ENCODE results near the gene PRKACB. TPM values are rescaled to one million over a fixed set of nuclear protein-coding genes. Genes with fewer than 3 reads are reported as not detected.

PRKACB gene
- total RNA-seq, 1 donor from 2014 or later, result 33.8 TPM

DNA sequence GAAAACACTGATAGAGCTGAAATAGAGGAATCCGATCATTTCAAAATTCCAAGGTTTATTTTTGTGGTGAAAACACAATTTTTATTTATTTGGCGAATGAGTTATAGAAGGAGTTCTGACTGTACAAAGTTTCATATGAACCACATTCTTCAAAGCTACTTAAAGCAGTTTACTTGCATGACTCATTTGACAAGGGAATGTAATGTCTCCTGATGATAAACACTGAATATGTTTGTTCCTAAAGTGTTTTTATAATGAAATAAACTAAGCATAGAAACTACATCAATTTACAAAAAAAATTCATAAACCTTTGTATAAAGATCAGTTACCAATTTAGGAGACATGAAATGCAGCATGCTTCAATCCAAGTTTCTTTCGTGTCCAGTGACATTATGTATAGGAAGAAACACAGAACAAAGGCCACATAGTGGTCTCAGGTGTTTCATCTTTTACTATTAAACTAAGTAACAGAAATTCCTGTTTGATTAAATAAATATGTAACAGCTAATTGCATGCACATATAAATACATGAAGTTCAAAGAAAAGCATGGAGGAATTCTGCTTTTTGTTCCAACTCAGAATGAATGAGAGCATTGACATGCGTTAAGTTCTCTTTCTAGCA is 2.5 kb downstream of the PRKACB start:
- ATAC-seq, result no peak
- intact Hi-C loops (cut with DNase I), result loop anchor here (5.0 kb wide), 1 partner anchor 286 kb away; no protein-coding TSS in a partner anchor
- no peak for DNase-seq (ENCODE audit: missing footprints)

DNA sequence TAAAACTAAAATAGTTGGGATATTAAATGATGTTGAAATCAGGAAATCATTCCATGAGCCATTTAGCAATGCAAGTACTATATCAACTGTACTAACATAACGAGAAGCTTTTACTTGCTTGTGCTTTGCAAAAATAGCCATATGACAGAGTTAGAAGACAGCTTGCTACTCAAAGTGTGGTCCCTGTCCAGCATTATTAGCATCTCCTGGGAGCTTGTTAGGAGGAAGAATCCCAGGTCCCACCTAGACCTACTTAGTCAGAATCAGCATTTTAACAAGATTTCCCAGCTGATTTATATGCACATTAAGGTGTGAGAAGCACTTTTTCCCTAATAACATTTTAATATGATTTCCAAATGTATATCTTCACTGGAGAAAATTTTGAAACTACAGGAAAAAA is 4.7 kb downstream of the PRKACB start:
- ATAC-seq, result no peak
- intact Hi-C loops (cut with DNase I), result loop anchor here (5.0 kb wide), 1 partner anchor 284 kb away; no protein-coding TSS in a partner anchor

DNA sequence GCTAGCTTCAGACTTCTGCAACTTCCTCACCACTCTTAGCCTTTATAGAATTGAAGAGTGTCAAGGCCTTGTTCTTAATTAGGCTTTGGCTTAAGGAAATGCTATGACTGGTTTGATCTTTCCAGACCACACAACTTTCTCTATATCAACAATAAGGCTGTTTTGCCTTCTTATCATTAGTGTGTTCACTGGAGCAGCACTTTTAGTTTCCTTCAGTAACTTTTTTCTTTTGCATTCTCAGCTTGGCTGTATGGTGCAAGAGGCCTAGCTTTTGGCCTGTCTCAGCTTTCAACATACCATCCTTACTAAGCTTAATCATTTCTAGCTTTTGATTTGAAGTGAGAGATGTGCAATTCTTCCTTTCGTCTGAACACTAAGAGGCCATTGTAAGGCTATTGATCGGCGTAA is 8.6 kb downstream of the PRKACB start:
- DNase-seq (ENCODE audit: missing footprints) (no peak), ATAC-seq (no peak)
- intact Hi-C loops (cut with DNase I), result no loop called here

More for the DNA sequence above, 4.7 kb downstream of the PRKACB start:
- no peak for DNase-seq (ENCODE audit: missing footprints)

DNA sequence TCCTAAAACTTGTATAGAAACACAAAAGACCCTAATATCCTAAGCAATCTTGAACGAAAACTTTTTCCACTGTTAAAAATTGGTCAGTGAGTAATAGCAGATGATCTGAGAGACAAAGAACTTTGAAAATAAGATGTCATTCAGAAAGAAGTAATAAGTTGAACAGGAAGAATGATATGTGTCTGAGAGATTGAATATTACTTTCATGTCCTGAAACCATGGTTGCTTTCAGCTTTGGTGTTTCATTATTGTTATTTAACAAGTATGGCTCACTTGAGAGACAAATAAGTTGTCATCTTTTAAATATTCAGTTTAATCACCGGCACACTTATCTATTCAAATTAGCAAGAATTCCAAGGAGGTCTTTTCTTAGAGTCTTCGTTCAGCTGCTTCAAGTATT is 11.4 kb downstream of the PRKACB start:
- ATAC-seq, result no peak

DNA sequence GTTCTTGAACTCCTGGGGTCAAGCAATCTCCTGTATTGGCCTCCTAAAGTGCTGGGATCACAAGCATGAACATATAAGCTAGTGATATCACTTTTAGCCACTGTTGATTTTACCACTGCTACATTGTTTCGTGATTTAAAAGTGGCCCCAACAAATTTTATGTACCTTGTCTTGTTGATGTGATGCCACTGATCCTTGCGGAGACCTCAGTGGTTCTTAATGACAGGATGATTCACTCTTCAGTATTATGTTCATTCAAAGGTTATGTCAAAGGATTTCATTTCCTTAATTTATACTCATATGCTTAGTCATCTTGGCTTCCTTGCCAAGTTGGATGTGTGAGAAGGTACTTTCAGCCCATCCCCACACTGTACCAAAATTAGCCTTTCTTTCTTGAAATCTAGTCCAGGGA is 12.1 kb downstream of the PRKACB start:
- no peak for DNase-seq (ENCODE audit: missing footprints)
- intact Hi-C loops (cut with DNase I), result no loop called here
- no peak for ATAC-seq

More for the DNA sequence above, 11.4 kb downstream of the PRKACB start:
- intact Hi-C loops (cut with DNase I), result no loop called here
- DNase-seq (ENCODE audit: missing footprints), result no peak

GRCh38 chr1:84159533-84160240 is 15.6 kb downstream of the PRKACB start:
- DNase-seq (ENCODE audit: missing footprints) (no peak), ATAC-seq (no peak)
- intact Hi-C loops (cut with DNase I), result no loop called here

DNA sequence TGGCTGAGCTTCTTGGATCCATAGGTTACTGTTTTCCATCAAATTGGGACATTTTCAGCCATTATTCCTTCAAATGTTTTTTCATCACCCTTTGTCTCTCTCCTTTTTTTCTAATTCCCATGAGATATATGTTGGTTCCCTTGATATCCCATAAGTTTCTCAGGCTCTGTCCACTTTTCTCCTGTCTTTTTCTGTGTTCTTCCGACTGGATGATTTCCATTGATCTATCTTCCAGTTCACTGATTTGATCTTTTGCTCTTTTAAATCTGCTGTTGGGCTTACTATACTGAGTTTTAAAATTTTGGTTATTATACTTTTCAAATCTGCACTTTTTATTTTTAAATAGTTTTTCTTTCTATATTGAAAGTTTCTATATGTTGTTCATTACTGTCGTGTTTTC is 18.2 kb downstream of the PRKACB start:
- no peak for DNase-seq (ENCODE audit: missing footprints)
- no peak for ATAC-seq
- intact Hi-C loops (cut with DNase I), result no loop called here

- DNase-seq (ENCODE audit: missing footprints) (no peak), ATAC-seq (no peak)
- intact Hi-C loops (cut with DNase I), result no loop called here
Observed at GRCh38 chr1:84163123-84163931, 19.3 kb downstream of the PRKACB start.

GRCh38 chr1:84164161-84164560 is 20.1 kb downstream of the PRKACB start:
- DNase-seq (ENCODE audit: missing footprints) (no peak), ATAC-seq (no peak)
- intact Hi-C loops (cut with DNase I), result no loop called here

- ATAC-seq (no peak), DNase-seq (ENCODE audit: missing footprints) (no peak)
- intact Hi-C loops (cut with DNase I), result no loop called here
Observed at GRCh38 chr1:84164567-84165021, 20.5 kb downstream of the PRKACB start.

- no peak for DNase-seq (ENCODE audit: missing footprints)
- ATAC-seq, result no peak
- intact Hi-C loops (cut with DNase I), result no loop called here
Observed at GRCh38 chr1:84165601-84166000, 21.5 kb downstream of the PRKACB start.

DNA sequence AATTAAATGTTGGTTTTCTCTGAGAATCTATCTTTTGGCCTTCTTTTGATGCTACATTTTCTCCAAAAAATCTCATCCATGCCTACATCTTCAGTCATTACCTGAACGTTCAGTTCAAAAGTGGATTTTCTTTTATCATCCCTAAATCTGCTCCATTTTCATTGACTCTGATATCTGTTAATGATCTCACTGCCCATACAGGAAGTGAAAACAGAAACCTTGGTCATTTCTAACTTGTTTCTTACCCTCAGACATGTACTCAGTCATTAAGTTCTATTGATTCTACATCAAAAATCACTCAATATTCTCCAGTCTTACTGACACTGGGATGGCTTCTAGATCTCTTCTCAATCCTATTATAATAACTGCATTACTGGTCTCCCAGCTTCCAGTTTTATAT is 22.7 kb downstream of the PRKACB start:
- intact Hi-C loops (cut with DNase I), result no loop called here
- ATAC-seq, result no peak

GRCh38 chr1:84168783-84169182 is 24.7 kb downstream of the PRKACB start:
- ATAC-seq (no peak), DNase-seq (ENCODE audit: missing footprints) (no peak)
- intact Hi-C loops (cut with DNase I), result no loop called here

More for the DNA sequence above, 22.7 kb downstream of the PRKACB start:
- no peak for DNase-seq (ENCODE audit: missing footprints)

DNA sequence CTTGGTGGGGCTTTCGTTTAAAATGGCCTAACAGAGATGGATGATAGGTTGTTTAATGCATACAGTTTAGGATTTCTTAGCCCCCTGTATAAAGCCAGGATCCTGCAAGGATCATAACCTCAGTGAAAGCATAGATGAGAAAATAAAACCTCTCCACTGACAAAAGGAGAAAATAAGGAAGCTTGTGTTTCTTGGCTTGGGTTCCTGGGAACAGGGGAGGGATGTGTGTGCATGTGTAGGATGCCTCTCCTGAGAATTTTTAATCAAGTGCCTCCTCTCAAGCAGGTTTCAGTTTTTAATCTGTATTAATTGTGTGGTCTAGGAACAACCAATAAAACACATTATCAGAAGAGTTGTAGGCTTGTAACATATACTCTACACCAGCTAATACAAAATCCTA is 26.1 kb downstream of the PRKACB start:
- intact Hi-C loops (cut with DNase I), result no loop called here
- ATAC-seq, result no peak

GRCh38 chr1:84171481-84171880 is 27.4 kb downstream of the PRKACB start:
- DNase-seq (ENCODE audit: missing footprints) (no peak), ATAC-seq (no peak)
- intact Hi-C loops (cut with DNase I), result no loop called here

More for the DNA sequence above, 26.1 kb downstream of the PRKACB start:
- no peak for DNase-seq (ENCODE audit: missing footprints)

DNA sequence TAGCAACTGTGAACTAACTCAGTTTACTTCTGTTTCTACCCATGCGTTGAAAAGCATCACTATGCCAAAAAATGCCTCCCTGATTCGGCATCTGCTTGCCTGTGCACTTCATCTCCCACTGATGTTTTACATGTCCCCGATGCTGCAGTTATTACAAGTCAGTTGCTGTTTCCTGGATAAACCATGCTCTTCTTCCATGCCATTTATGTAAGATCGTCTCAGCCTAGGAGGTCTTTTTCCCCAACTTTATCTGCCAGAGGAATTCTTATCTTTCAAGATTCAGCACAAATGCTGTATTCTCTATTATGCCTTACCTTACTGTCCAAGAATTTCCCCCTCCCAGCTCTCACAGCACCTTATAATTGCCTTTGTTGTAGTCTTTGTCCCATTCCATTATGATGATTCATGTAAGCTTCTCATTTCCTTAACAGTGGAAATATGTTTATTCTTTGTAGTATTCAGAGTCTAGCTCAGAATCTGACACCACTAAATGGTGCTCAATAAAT is 30.0 kb downstream of the PRKACB start:
- ATAC-seq (no peak), DNase-seq (ENCODE audit: missing footprints) (no peak)
- intact Hi-C loops (cut with DNase I), result no loop called here

- no peak for DNase-seq (ENCODE audit: missing footprints)
- no peak for ATAC-seq
- intact Hi-C loops (cut with DNase I), result no loop called here
Observed at GRCh38 chr1:84181350-84182005, 37.4 kb downstream of the PRKACB start.

GRCh38 chr1:84190455-84190854 is 46.4 kb downstream of the PRKACB start:
- DNase-seq (ENCODE audit: missing footprints) (no peak), ATAC-seq (no peak)
- intact Hi-C loops (cut with DNase I), result no loop called here

DNA sequence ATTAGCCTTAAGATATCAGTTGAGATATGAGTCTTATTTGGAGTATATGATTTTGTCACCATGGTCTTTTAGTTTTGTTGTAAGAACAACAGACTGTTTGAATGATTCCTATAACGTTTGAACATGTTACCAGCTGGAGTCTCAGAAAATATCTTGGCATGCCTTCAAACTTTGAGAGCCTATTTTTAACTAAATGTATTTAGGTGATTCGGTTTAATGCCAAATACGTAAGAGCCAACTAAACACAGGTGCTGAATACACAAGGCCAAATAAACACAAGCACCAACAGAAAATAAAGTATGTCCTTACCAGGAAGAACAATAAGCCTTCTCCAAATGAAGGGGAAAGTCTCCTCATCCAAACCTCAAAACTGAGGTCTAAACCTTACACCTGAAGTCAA is 48.6 kb downstream of the PRKACB start:
- ATAC-seq (no peak), DNase-seq (ENCODE audit: missing footprints) (no peak)
- intact Hi-C loops (cut with DNase I), result no loop called here
